Measurements from ENCODE around the gene IFNAR1.

DNA sequence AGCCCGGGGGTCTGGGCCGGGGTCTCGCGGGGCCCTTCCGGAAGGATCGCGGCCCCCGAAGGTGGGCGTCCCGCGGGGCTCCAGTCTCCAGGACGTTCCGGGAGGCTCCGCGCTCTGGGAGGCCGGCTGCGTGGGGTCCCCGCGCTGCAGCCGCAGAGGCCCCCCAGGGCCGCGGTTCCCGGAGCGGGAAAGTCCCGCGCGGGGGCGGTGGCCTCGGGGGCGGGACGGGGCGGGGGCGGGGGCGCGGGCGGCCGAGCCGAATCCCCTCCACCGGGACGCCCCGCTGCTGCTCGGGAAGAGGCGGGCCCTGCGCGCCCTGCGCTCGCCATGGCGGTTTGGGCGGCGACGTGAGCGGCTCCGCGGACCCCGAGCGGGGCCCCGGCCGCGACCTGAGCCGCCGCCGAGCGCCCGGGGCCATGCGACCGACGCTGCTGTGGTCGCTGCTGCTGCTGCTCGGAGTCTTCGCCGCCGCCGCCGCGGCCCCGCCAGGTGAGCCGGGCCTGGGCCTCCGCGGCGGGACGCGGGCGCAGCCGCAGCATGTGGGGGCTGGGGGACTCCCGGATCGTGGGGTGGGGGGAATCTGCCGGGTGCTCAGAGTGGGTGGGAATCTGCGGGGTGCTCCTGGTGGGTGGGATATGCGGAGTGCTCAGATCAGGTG, 78.5 kb downstream of the IFNAR1 start, which contains the start of gene IFNGR2:
- TF ChIP-seq POLR2AphosphoS5 (IDR thresholded peaks at IDR 0.05): no peak
- TF ChIP-seq CTCF (IDR thresholded peaks at IDR 0.05; ENCODE audit: poor library complexity, severe bottlenecking): no peak
- no peak for TF ChIP-seq RAD21 (conservative IDR thresholded peaks at IDR 0.05)
- TF ChIP-seq EZH2 (IDR thresholded peaks at IDR 0.05; ENCODE audit: borderline replicate concordance, insufficient read depth, low read length, poor library complexity, severe bottlenecking): no peak
- TF ChIP-seq, protein P1, sequence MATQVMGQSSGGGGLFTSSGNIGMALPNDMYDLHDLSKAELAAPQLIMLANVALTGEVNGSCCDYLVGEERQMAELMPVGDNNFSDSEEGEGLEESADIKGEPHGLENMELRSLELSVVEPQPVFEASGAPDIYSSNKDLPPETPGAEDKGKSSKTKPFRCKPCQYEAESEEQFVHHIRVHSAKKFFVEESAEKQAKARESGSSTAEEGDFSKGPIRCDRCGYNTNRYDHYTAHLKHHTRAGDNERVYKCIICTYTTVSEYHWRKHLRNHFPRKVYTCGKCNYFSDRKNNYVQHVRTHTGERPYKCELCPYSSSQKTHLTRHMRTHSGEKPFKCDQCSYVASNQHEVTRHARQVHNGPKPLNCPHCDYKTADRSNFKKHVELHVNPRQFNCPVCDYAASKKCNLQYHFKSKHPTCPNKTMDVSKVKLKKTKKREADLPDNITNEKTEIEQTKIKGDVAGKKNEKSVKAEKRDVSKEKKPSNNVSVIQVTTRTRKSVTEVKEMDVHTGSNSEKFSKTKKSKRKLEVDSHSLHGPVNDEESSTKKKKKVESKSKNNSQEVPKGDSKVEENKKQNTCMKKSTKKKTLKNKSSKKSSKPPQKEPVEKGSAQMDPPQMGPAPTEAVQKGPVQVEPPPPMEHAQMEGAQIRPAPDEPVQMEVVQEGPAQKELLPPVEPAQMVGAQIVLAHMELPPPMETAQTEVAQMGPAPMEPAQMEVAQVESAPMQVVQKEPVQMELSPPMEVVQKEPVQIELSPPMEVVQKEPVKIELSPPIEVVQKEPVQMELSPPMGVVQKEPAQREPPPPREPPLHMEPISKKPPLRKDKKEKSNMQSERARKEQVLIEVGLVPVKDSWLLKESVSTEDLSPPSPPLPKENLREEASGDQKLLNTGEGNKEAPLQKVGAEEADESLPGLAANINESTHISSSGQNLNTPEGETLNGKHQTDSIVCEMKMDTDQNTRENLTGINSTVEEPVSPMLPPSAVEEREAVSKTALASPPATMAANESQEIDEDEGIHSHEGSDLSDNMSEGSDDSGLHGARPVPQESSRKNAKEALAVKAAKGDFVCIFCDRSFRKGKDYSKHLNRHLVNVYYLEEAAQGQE (IDR thresholded peaks at IDR 0.05; ENCODE audit: borderline replicate concordance): no peak
- no peak for TF ChIP-seq EP300 (conservative IDR thresholded peaks at IDR 0.05; ENCODE audit: poor library complexity, severe bottlenecking)
- no peak for TF ChIP-seq TAF1 (IDR thresholded peaks at IDR 0.05; ENCODE audit: low read depth)
- TF ChIP-seq MXI1 (conservative IDR thresholded peaks at IDR 0.05; ENCODE audit: poor library complexity, severe bottlenecking): no peak
